Activated CD4-positive, alpha-beta T cell treated with anti-CD3 and anti-CD28 coated beads for 4 hours (primary cell): ENCODE measurements around the gene COL4A1.

Source experiments
- DNase-seq, 2 donors: peaks; one replicate each; pipeline ENCODE4 v3.0.0-alpha.2; 2020

COL4A1 gene

GRCh38 chr13:110212529-110212928 is 94.4 kb downstream of the COL4A1 start:
- no peak for DNase-seq

GRCh38 chr13:110211735-110212134 is 95.2 kb downstream of the COL4A1 start:
- DNase-seq = no peak

- DNase-seq = no peak
Observed at GRCh38 chr13:110211046-110211445, 95.9 kb downstream of the COL4A1 start.

GRCh38 chr13:110210604-110210985 is 96.4 kb downstream of the COL4A1 start:
- no peak for DNase-seq

- no peak for DNase-seq
Observed at GRCh38 chr13:110209950-110210603, 96.9 kb downstream of the COL4A1 start.

- DNase-seq = no peak
Observed at GRCh38 chr13:110208116-110208515, 98.8 kb downstream of the COL4A1 start.

GRCh38 chr13:110206996-110207395 is 100.0 kb downstream of the COL4A1 start:
- no peak for DNase-seq

- no peak for DNase-seq
Observed at GRCh38 chr13:110206185-110206584, 100.8 kb downstream of the COL4A1 start.

GRCh38 chr13:110201114-110201513 is 105.8 kb downstream of the COL4A1 start:
- no peak for DNase-seq

- no peak for DNase-seq
Observed at GRCh38 chr13:110200276-110200870, 106.6 kb downstream of the COL4A1 start.

- no peak for DNase-seq
Observed at GRCh38 chr13:110199046-110199831, 107.7 kb downstream of the COL4A1 start.

- DNase-seq = no peak
Observed at GRCh38 chr13:110197471-110197870, 109.5 kb downstream of the COL4A1 start.

- DNase-seq = no peak
Observed at GRCh38 chr13:110197026-110197425, 109.9 kb downstream of the COL4A1 start.

GRCh38 chr13:110195547-110196485 is 111.1 kb downstream of the COL4A1 start:
- DNase-seq = no peak

- no peak for DNase-seq
Observed at GRCh38 chr13:110194451-110194850, 112.5 kb downstream of the COL4A1 start.

GRCh38 chr13:110193491-110193890 is 113.5 kb downstream of the COL4A1 start:
- DNase-seq = no peak

- DNase-seq = no peak
Observed at GRCh38 chr13:110192472-110192871, 114.5 kb downstream of the COL4A1 start.

GRCh38 chr13:110187641-110188161 is 119.3 kb downstream of the COL4A1 start:
- DNase-seq = no peak

GRCh38 chr13:110186231-110186855 is 120.6 kb downstream of the COL4A1 start:
- DNase-seq = no peak

GRCh38 chr13:110185696-110186095 is 121.3 kb downstream of the COL4A1 start:
- no peak for DNase-seq

GRCh38 chr13:110183910-110184309 is 123.0 kb downstream of the COL4A1 start:
- DNase-seq = no peak

- no peak for DNase-seq
Observed at GRCh38 chr13:110182461-110182860, 124.5 kb downstream of the COL4A1 start.
